Nephron progenitor cell (in vitro differentiated cells): ENCODE results near the gene RAPGEF5.

Source experiments
- DNase-seq: peaks from one replicate; pipeline ENCODE4 v3.0.0; 2021
- H3K27ac Mint-ChIP-seq: 2 replicates; pipeline ENCODE4 v1.8.0; 2021; ENCODE audit warnings: mild to moderate bottlenecking, moderate library complexity, mixed read lengths
- H3K27me3 Mint-ChIP-seq: 2 replicates; pipeline ENCODE4 v1.8.0; 2021; ENCODE audit warnings: mild to moderate bottlenecking, low read depth, mixed read lengths; ENCODE audit not compliant: poor library complexity
- H3K36me3 Mint-ChIP-seq: 2 replicates; pipeline ENCODE4 v1.8.0; 2021; ENCODE audit warnings: low read depth, mixed read lengths
- H3K4me1 Mint-ChIP-seq: 2 replicates; pipeline ENCODE4 v1.8.0; 2021; ENCODE audit warnings: mixed read lengths
- H3K4me3 Mint-ChIP-seq: 2 replicates; pipeline ENCODE4 v1.8.0; 2021; ENCODE audit warnings: mild to moderate bottlenecking, moderate library complexity, mixed read lengths
- H3K9me3 Mint-ChIP-seq: 2 replicates; pipeline ENCODE4 v1.8.0; 2021; ENCODE audit warnings: mild to moderate bottlenecking, moderate library complexity, mixed read lengths
- TF ChIP-seq, protein P1 (sequence below): fragments of 200-600 bp; sonication (generic); IDR thresholded peaks from 2 replicates; pipeline ENCODE4 v1.5.0; 2021; ENCODE audit warnings: antibody characterized with exemption

RAPGEF5 gene

DNA sequence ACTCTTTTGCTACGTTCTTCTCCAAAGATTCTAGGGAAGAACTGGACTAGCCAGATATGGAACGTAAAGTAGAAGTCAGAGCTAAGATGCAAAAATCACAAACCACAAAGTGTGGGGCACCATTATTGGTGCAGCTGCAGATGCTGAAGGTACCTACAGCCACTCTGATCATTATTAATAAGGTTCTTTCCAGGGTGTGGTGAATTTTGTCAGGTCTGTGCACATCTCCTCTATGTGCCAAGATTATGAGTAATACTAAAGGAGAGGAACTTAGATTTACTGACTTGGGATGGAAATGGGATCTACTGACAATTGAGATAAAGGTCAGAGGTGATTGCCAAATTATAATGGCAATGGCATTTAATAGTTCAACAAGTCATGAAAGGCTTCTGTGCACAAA, 148.2 kb downstream of the RAPGEF5 start:
- H3K27me3 Mint-ChIP-seq, result peaks cover 9% of the 10 kb centered on the region
- no peaks in the 10 kb centered on the region for H3K36me3 Mint-ChIP-seq
- TF ChIP-seq, protein P1, sequence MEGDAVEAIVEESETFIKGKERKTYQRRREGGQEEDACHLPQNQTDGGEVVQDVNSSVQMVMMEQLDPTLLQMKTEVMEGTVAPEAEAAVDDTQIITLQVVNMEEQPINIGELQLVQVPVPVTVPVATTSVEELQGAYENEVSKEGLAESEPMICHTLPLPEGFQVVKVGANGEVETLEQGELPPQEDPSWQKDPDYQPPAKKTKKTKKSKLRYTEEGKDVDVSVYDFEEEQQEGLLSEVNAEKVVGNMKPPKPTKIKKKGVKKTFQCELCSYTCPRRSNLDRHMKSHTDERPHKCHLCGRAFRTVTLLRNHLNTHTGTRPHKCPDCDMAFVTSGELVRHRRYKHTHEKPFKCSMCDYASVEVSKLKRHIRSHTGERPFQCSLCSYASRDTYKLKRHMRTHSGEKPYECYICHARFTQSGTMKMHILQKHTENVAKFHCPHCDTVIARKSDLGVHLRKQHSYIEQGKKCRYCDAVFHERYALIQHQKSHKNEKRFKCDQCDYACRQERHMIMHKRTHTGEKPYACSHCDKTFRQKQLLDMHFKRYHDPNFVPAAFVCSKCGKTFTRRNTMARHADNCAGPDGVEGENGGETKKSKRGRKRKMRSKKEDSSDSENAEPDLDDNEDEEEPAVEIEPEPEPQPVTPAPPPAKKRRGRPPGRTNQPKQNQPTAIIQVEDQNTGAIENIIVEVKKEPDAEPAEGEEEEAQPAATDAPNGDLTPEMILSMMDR, result no peak

DNA sequence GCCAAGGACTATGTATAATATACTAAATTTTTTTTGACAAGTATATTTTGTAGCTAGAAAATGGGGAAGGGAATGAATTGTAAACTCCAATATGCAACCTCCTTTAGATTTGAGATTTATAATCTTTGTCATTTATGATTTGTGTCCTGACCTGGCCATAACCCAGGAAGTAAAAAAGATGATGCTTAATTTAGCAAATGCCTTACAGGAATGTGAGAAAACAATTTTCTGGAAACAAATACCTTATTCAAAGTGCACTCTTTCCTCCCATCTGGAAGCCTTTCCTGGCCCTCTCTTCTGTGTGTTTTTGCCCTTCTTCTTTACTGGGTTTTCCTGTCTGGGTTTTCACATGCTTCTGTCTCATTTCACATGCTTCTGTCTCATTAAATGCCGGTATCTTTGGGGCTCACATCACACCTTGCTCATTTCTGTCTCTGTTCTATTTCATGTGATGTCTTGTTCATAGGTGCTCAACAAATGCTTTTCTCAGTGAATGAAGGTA, 149.2 kb downstream of the RAPGEF5 start:
- Mint-ChIP-seq H3K4me3 (no peak overlapping the region), H3K27ac (no peak overlapping the region), H3K4me1 (peaks cover 14% of the 10 kb centered on the region), H3K27me3 (peaks cover 9% of the 10 kb centered on the region), H3K9me3 (no peaks in the 10 kb centered on the region), H3K36me3 (no peaks in the 10 kb centered on the region)
- TF ChIP-seq, protein P1, result no peak
- no peak for DNase-seq

More for the DNA sequence above, 148.2 kb downstream of the RAPGEF5 start:
- Mint-ChIP-seq H3K27ac (no peak overlapping the region), H3K4me3 (no peak overlapping the region), H3K9me3 (no peaks in the 10 kb centered on the region), H3K4me1 (peaks cover 14% of the 10 kb centered on the region)
- no peak for DNase-seq

DNA sequence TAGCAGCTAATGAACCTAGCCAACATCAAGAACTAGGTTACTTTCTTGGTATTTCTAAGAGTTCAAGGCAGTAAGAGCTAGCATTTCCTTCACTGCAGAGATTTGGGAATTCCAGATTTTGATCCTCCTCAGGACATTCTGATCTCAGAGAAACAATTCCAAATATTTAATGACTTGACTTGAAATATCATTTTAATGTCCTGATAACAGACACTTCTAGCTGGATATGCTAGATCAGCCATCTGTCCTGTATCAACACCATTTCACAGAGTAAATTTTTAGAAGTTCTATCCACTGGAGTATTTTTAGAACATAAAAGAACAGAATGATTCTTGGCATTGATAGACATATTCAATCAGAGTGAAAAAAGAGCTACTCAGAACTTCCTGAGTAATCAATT, 151.3 kb downstream of the RAPGEF5 start:
- H3K4me1 Mint-ChIP-seq, result peaks cover 27% of the 10 kb centered on the region

DNA sequence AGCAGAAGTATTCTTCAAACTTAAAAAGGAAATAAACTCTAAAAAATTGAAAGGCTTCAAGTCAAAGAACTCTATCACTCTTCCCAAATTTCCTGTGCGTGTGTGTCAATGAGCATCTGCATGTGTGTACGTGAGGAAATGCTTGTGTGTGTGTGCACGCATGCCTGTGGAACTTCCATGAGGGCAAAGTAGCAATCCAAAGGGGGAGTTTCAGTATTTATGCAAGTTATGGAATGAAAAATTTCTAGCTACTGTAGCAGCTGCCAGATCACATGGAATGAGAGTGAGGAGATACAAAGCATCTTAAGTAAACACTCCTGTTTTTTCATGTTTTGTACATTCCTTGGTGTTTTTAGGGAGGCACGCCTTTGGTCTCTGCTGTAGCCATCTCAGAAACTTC, 152.6 kb downstream of the RAPGEF5 start:
- Mint-ChIP-seq H3K9me3 (no peaks in the 10 kb centered on the region), H3K36me3 (no peaks in the 10 kb centered on the region), H3K27me3 (peaks cover 5% of the 10 kb centered on the region), H3K4me3 (no peak overlapping the region), H3K27ac (no peak overlapping the region), H3K4me1 (peaks cover 15% of the 10 kb centered on the region)
- TF ChIP-seq, protein P1, result no peak
- DNase-seq, result no peak

More for the DNA sequence above, 151.3 kb downstream of the RAPGEF5 start:
- H3K27ac Mint-ChIP-seq, result no peak overlapping the region
- no peak overlapping the region for H3K4me3 Mint-ChIP-seq
- no peak for DNase-seq
- no peaks in the 10 kb centered on the region for H3K36me3 Mint-ChIP-seq
- TF ChIP-seq, protein P1, result no peak
- H3K27me3 Mint-ChIP-seq, result peaks cover 5% of the 10 kb centered on the region
- no peaks in the 10 kb centered on the region for H3K9me3 Mint-ChIP-seq

DNA sequence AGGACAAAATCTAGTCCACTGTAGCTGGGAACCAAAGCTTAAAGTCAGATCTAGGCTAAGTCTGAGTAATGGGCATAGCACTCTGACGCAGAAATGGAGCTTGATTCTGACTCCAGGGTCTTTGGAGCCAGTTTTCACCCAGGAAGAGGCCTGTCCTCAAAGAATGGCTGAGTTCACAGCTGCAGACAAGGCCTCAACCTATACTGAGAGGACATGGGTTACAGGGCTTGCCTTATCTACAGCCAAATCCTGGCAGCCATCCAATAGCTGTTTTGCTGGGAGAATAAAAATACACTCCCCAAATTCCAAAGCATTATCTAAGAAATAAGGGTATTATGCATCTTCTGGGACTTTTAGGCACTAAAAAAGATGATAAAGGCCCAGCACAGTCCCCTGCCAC, 154.8 kb downstream of the RAPGEF5 start:
- Mint-ChIP-seq H3K36me3 (no peaks in the 10 kb centered on the region), H3K4me1 (peaks cover 14% of the 10 kb centered on the region), H3K27me3 (peaks cover 7% of the 10 kb centered on the region), H3K27ac (no peak overlapping the region), H3K9me3 (no peaks in the 10 kb centered on the region), H3K4me3 (no peak overlapping the region)
- no peak for DNase-seq
- TF ChIP-seq, protein P1, result no peak

DNA sequence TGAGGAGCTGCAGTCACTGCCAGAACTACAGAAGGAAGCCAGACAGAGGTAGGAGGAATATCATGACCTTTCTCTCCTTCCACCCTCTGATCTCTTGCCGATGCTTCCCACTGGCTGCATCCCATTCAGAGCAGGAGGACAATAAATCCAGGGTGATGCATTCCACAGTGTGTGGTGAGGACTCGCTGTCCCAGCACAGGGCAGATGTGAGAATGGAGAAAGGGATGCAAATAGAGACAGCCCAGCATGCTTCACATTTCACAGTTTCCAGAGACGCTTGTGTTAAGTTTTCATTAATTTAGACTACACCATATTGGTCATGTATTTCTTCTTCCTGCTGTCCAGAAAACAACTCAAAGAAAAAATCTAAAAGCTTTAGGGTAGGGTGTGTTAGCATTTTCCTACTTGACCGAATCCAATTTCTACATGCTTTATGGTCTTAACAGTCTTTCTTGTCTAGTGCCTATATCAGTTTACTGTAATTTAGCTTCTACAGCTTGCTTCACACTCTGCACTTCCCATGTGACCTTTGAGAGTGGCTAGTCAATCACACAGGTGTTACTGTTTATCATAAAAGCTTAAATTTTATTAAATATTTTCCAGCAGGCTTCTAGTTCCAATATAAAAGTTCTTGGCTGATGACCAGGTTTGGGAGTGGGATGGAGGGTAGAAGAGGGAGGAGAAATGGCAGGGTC, 155.6 kb downstream of the RAPGEF5 start:
- Mint-ChIP-seq H3K36me3 (no peaks in the 10 kb centered on the region), H3K9me3 (no peaks in the 10 kb centered on the region), H3K27ac (peak overlapping the region; percentile 21), H3K4me3 (no peak overlapping the region), H3K4me1 (peaks cover 14% of the 10 kb centered on the region), H3K27me3 (peaks cover 7% of the 10 kb centered on the region)
- DNase-seq, result peak; percentile 23
- TF ChIP-seq, protein P1, result no peak
